RWPE2 (cell line): ENCODE measurements around the gene BTG1.
A peak's percentile ranks its signal among the peaks of the same experiment; 100 is the strongest.
"Not testable (repeated sequence)": the region's sequence is repeated elsewhere in the genome, so short reads cannot be mapped to it uniquely, and the experiment has no call there.

Source experiments
- ATAC-seq: fragments of 200-7000 bp; cut with Tn5 transposase; 3 replicates; pipeline ENCODE4 v1.9.1; 2021; ENCODE audit warnings: low read depth
- DNase-seq: peaks from one replicate; pipeline ENCODE4 v3.0.0-alpha.2; 2020; ENCODE audit warnings: low spot score
- H3K27ac ChIP-seq: fragments of 450-650 bp; 2 replicates; pipeline ENCODE4 v1.5.1; 2017; ENCODE audit warnings: mild to moderate bottlenecking; ENCODE audit not compliant: poor library complexity, severe bottlenecking
- H3K27me3 ChIP-seq: fragments of 250-450 bp; sonication (Bioruptor Pico); 2 replicates; pipeline ENCODE4 v1.5.1; 2021; ENCODE audit warnings: mild to moderate bottlenecking, moderate library complexity; ENCODE audit not compliant: insufficient read depth, poor library complexity, severe bottlenecking
- H3K36me3 ChIP-seq: fragments of 250-450 bp; sonication (Bioruptor Pico); 2 replicates; pipeline ENCODE4 v1.5.1; 2020; ENCODE audit warnings: low read depth, mild to moderate bottlenecking, moderate library complexity
- H3K4me1 ChIP-seq: fragments of 250-450 bp; sonication (Bioruptor Pico); 2 replicates; pipeline ENCODE4 v1.5.1; 2021; ENCODE audit warnings: mild to moderate bottlenecking, moderate library complexity; ENCODE audit not compliant: insufficient read depth, poor library complexity, severe bottlenecking
- H3K4me3 ChIP-seq: fragments of 250-450 bp; sonication (Bioruptor Pico); 2 replicates; pipeline ENCODE4 v1.5.1; 2021; ENCODE audit warnings: mild to moderate bottlenecking, moderate library complexity; ENCODE audit not compliant: severe bottlenecking
- H3K9me3 ChIP-seq: fragments of 250-450 bp; sonication (Bioruptor Pico); 2 replicates; pipeline ENCODE4 v1.5.1; 2021; ENCODE audit warnings: mild to moderate bottlenecking, moderate library complexity; ENCODE audit not compliant: severe bottlenecking
- CTCF ChIP-seq: fragments of 450-650 bp; IDR thresholded peaks from one replicate; pipeline ENCODE4 v1.5.1; 2017; ENCODE audit warnings: mild to moderate bottlenecking, moderate library complexity; ENCODE audit not compliant: poor library complexity, severe bottlenecking

Gene BTG1

GRCh38 chr12:92136026-92136730 is 9.5 kb downstream of the BTG1 start:
- no peaks in the 10 kb centered on the region for H3K27me3 ChIP-seq
- no peak for TF ChIP-seq CTCF
- H3K9me3 ChIP-seq, result no peaks in the 10 kb centered on the region
- no peak for DNase-seq
- ATAC-seq, result no peak
- peak overlapping the region; percentile 95 for H3K27ac ChIP-seq
- H3K36me3 ChIP-seq, result peaks cover 17% of the 10 kb centered on the region
- peaks cover 86% of the 10 kb centered on the region for H3K4me1 ChIP-seq
- no peak overlapping the region for H3K4me3 ChIP-seq

GRCh38 chr12:92135541-92135940 is 10.1 kb downstream of the BTG1 start:
- peaks cover 11% of the 10 kb centered on the region for H3K36me3 ChIP-seq
- H3K27ac ChIP-seq, result peak overlapping the region; percentile 95
- H3K27me3 ChIP-seq, H3K9me3 ChIP-seq, DNase-seq, H3K4me3 ChIP-seq, ATAC-seq: not testable (repeated sequence)
- H3K4me1 ChIP-seq, result peaks cover 82% of the 10 kb centered on the region

- peak; percentile 68 for ATAC-seq
- Histone ChIP-seq H3K4me1 (peaks cover 74% of the 10 kb centered on the region), H3K27me3 (no peaks in the 10 kb centered on the region), H3K4me3 (no peak overlapping the region), H3K9me3 (no peaks in the 10 kb centered on the region), H3K36me3 (peaks cover 4% of the 10 kb centered on the region; the same call in 1 of the 2 replicates), H3K27ac (peak overlapping the region; percentile 95)
- TF ChIP-seq CTCF, result no peak
- no peak for DNase-seq
Measured at GRCh38 chr12:92134638-92135274, 10.9 kb downstream of the BTG1 start.

GRCh38 chr12:92133795-92134637 is 11.6 kb downstream of the BTG1 start:
- Histone ChIP-seq H3K36me3 (no peaks in the 10 kb centered on the region), H3K27me3 (no peaks in the 10 kb centered on the region), H3K4me1 (peaks cover 67% of the 10 kb centered on the region), H3K9me3 (no peaks in the 10 kb centered on the region), H3K27ac (peak overlapping the region; percentile 95), H3K4me3 (no peak overlapping the region)
- no peak for DNase-seq
- no peak for ATAC-seq
- TF ChIP-seq CTCF, result no peak

- DNase-seq, result no peak
- no peak for ATAC-seq
- no peak overlapping the region for H3K27ac ChIP-seq
- no peaks in the 10 kb centered on the region for H3K36me3 ChIP-seq
- no peaks in the 10 kb centered on the region for H3K27me3 ChIP-seq
- peaks cover 58% of the 10 kb centered on the region for H3K4me1 ChIP-seq
- no peak overlapping the region for H3K4me3 ChIP-seq
- H3K9me3 ChIP-seq, result no peaks in the 10 kb centered on the region
- no peak for TF ChIP-seq CTCF
Measured at GRCh38 chr12:92133171-92133570, 12.5 kb downstream of the BTG1 start.
